Mesothelial cell of epicardium (in vitro differentiated cells): ENCODE results near the gene COL26A1. TPM values are rescaled to one million over a fixed set of nuclear protein-coding genes. Genes with fewer than 3 reads are reported as not detected.

Experiments used
- DNase-seq, 2 experiments: peaks; one replicate each; pipeline ENCODE4 v3.0.0; 2021; ENCODE audit warnings: low spot score in 2 of 2; ENCODE audit not compliant: unreplicated experiment in 2 of 2
- H3K27ac Mint-ChIP-seq: 2 replicates; pipeline ENCODE4 v1.8.0; 2021; ENCODE audit warnings: mixed read lengths
- H3K27me3 Mint-ChIP-seq: 2 replicates; pipeline ENCODE4 v1.8.0; 2021; ENCODE audit warnings: low read depth, mixed read lengths
- H3K36me3 Mint-ChIP-seq: 2 replicates; pipeline ENCODE4 v1.8.0; 2021; ENCODE audit warnings: mixed read lengths
- H3K4me1 Mint-ChIP-seq: 2 replicates; pipeline ENCODE4 v1.8.0; 2021; ENCODE audit warnings: mixed read lengths
- H3K4me3 Mint-ChIP-seq: 2 replicates; pipeline ENCODE4 v1.8.0; 2021; ENCODE audit warnings: mild to moderate bottlenecking, moderate library complexity, mixed read lengths
- H3K9me3 Mint-ChIP-seq: 2 replicates; pipeline ENCODE4 v1.8.0; 2021; ENCODE audit warnings: mixed read lengths
- total RNA-seq: library from RNA; stranded (reverse); gene quantifications from 3 replicates; pipeline ENCODE4 v1.2.1, GENCODE V29; 2021
- TF ChIP-seq, protein P1 (sequence below): fragments of 200-600 bp; sonication (generic); IDR thresholded peaks from one replicate; pipeline ENCODE4 v1.5.0; 2021; ENCODE audit warnings: antibody characterized with exemption; ENCODE audit not compliant: unreplicated experiment

COL26A1 gene
- total RNA-seq, 1 donor from 2014 or later, result 105 TPM

DNA sequence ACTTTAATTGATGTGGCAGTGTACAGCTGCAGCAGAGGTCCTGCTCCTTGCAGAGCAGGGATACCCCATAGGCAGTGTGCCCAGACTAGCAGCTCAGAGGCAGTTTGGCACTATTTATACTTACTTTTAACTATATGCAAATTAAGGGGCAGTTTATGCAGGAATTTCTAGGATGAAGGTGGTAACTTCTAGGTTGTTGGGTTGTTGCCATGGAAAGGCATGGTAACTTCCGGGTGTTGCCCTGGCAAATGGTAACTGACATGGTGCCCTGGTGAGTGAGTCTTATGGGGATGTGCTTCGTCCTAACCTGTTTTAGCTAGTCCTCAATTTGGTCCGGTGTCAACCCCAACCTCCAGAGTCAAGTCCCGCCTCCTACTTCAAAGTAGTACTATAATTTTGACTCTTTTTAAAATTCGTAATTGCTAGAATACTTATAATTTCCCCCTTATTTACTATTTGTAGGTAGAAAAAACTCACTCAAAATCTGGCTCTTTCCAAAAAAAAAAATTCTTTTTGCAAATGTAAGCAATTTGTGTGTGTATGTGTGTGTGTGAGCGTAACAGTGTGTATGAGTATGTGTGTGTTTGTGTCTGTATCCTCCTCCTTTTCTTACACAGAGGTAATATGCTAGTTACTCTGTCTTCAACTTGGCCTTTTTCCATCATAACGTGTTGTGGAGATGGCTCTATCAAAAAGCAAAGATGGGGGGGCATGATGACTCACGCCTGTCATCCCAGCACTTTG is 5.9 kb downstream of the COL26A1 start:
- DNase-seq, result no peak
- TF ChIP-seq, protein P1, sequence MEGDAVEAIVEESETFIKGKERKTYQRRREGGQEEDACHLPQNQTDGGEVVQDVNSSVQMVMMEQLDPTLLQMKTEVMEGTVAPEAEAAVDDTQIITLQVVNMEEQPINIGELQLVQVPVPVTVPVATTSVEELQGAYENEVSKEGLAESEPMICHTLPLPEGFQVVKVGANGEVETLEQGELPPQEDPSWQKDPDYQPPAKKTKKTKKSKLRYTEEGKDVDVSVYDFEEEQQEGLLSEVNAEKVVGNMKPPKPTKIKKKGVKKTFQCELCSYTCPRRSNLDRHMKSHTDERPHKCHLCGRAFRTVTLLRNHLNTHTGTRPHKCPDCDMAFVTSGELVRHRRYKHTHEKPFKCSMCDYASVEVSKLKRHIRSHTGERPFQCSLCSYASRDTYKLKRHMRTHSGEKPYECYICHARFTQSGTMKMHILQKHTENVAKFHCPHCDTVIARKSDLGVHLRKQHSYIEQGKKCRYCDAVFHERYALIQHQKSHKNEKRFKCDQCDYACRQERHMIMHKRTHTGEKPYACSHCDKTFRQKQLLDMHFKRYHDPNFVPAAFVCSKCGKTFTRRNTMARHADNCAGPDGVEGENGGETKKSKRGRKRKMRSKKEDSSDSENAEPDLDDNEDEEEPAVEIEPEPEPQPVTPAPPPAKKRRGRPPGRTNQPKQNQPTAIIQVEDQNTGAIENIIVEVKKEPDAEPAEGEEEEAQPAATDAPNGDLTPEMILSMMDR, result no peak
- Mint-ChIP-seq H3K9me3 (peaks cover 6% of the 10 kb centered on the region), H3K4me1 (peaks cover 25% of the 10 kb centered on the region), H3K27ac (no peak overlapping the region), H3K4me3 (no peak overlapping the region), H3K27me3 (no peaks in the 10 kb centered on the region), H3K36me3 (peaks cover 14% of the 10 kb centered on the region)

DNA sequence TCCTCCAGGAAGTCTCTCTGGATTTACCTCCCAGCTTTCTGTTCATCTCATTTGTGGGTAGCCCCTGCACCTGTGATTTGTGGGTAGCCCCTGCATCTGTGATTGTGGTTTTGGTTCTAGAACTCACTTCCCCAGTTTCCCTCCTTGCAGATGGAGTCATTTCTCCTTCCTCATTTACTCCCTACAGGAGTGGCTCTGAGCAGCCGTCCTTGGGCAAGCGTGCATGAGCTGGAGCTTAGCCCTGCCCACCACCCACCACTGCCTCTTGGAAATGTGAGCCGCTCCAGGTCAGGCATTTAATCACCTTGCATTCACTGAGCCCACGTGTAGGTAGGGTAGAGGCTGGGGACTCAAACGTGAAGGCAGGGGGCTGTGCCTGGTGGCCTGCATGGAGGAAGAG is 8.2 kb downstream of the COL26A1 start:
- peaks cover 23% of the 10 kb centered on the region for H3K4me1 Mint-ChIP-seq
- no peak overlapping the region for H3K27ac Mint-ChIP-seq
- no peak for DNase-seq
- H3K4me3 Mint-ChIP-seq, result no peak overlapping the region
- H3K9me3 Mint-ChIP-seq, result peaks cover 6% of the 10 kb centered on the region
- TF ChIP-seq, protein P1, result no peak
- peaks cover 14% of the 10 kb centered on the region for H3K36me3 Mint-ChIP-seq
- H3K27me3 Mint-ChIP-seq, result no peaks in the 10 kb centered on the region

DNA sequence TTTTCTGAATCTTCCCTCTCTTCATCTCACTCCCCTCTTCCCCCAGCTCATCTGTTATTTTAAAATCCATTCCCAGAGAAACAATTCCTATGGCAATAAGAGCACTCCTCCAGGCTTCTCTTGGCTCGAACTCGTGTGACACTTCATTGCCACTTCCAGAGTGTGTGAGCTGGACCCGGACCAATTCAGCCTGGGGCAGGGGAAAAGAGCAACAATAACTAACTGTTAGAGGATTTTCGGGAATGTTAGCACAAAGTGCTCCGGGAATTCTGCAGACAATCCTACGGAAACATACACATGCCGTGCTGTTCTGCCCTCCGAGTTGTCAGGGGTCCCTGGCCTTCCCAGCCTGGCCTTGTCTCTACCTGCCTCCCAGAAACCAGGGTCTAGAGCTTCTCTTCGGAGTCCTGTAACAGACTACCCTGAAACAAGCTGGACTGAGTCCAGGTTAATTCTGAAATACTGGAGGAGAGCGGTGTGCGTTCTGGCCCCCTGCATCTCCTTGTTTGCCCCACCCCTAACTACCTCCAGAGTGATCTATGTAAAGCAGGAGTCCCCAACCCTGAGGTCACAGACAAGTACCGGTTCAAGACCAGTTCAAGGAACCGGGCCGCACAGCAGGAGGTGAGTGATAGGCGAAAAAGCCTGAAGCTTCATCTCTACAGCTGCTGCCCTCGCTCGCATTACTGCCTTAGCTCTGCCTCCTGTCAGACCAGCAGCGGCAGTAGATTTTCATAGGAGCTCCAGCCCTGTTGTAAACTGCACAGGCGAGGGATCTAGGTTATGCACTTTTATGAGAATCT is 11.3 kb downstream of the COL26A1 start:
- peak overlapping the region; percentile 52 for H3K4me3 Mint-ChIP-seq
- no peaks in the 10 kb centered on the region for H3K9me3 Mint-ChIP-seq
- H3K36me3 Mint-ChIP-seq, result peaks cover 6% of the 10 kb centered on the region
- no peaks in the 10 kb centered on the region for H3K27me3 Mint-ChIP-seq
- DNase-seq, result no peak
- peak overlapping the region; percentile 95 for H3K27ac Mint-ChIP-seq
- TF ChIP-seq, protein P1, result no peak
- peaks cover 32% of the 10 kb centered on the region for H3K4me1 Mint-ChIP-seq

DNA sequence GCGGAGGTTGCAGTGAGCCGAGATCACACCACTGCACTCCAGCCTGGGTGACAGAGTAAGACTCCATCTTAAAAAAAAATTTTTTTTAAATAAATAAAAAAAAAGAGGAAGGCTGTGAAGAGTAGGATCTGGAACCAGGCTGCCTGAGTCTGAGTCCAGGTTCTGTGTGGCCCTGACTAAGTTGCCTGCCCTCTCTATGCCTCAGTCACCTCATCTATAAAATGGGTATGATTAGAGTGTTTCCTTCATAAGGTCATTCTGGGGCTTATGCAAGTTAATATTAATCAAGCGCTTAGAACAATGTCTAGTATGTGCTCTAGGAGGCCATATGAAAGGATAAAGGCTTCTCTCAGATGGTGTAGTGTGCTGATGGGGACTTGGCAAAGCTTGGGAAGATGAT is 12.3 kb downstream of the COL26A1 start:
- Mint-ChIP-seq H3K36me3 (peaks cover 10% of the 10 kb centered on the region), H3K9me3 (no peaks in the 10 kb centered on the region), H3K27ac (no peak overlapping the region), H3K27me3 (no peaks in the 10 kb centered on the region), H3K4me3 (no peak overlapping the region), H3K4me1 (peaks cover 37% of the 10 kb centered on the region)
- DNase-seq, result no peak
- TF ChIP-seq, protein P1, result no peak

DNA sequence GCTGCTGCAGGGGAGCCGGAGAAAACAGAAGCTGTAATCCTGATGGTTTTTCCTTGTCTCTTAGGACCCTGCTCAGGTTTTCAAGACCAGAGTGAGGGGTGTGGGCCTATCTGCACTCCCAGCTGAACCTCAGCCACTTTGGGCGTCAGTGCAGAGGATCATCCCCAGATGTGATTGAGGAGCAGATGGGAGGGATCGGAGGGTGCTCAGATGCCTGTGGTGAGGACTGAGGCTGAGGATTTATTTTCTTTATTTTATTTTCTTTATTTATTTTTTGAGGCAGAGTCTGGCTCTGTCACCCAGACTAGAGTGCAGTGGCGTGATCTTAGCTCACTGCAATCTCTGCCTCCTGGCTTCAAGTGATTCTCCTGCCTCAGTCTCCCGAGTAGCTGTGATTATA is 13.9 kb downstream of the COL26A1 start:
- Mint-ChIP-seq H3K27ac (peak overlapping the region; percentile 50), H3K9me3 (peaks cover 12% of the 10 kb centered on the region), H3K36me3 (peaks cover 20% of the 10 kb centered on the region), H3K27me3 (no peaks in the 10 kb centered on the region), H3K4me3 (no peak overlapping the region), H3K4me1 (peaks cover 37% of the 10 kb centered on the region)
- DNase-seq, result no peak
- TF ChIP-seq, protein P1, result no peak
